Measurements from ENCODE around the gene PRKAG2. TPM values are rescaled to one million over a fixed set of nuclear protein-coding genes. Genes with fewer than 3 reads are reported as not detected.

The PRKAG2 gene
- total and polyA plus RNA-seq, 2 of the 13 experiments (the other 11 are each of a cell fraction or from before 2014, with no cell fraction given), result 0.90 to 1.3 TPM

GRCh38 chr7:151721236-151721635 lies 155.7 kb downstream of the PRKAG2 start (continued):
- TF ChIP-seq ZBTB40 (IDR thresholded peaks at IDR 0.05) (no peak), ZBTB40 (CRISPR knock-in tag; IDR thresholded peaks at IDR 0.05) (no peak)

- intact Hi-C loops (cut with micrococcal nuclease; ENCODE audit: unreplicated experiment), result no loop called here
- Histone ChIP-seq H2AFZ (ENCODE audit: low read length) (no peak overlapping the region), H3K79me2 (ENCODE audit: insufficient read depth, low read length) (no peaks in the 10 kb centered on the region), H3K36me3 (replicated peaks in 1 of 2; ENCODE audit: control insufficient read depth in 1 of 2, insufficient read depth in 2 of 2, low read length in 2 of 2) (no peaks in the 10 kb centered on the region), H3K4me1 (ENCODE audit: insufficient read depth, low read length) (no peaks in the 10 kb centered on the region; the same call in 1 of the 2 replicates), H3K9ac (ENCODE audit: insufficient read depth, low read depth, low read length) (no peak overlapping the region), H4K20me1 (ENCODE audit: insufficient read depth, low read length) (no peaks in the 10 kb centered on the region), H3K9me3 (ENCODE audit: low read length) (no peaks in the 10 kb centered on the region), H3K4me3 (replicated peaks in 1 of 3; ENCODE audit: insufficient read depth in 1 of 3, low read depth in 2 of 3, low read length in 3 of 3) (no peak overlapping the region), H3K27ac (ENCODE audit: extremely low read length, insufficient read depth, low read length) (no peak overlapping the region), H3K4me2 (ENCODE audit: low read depth, low read length) (no peak overlapping the region), H3K27me3 (ENCODE audit: control insufficient read depth in 1 of 2, insufficient read depth in 2 of 2, low read length in 2 of 2) (peaks cover 0 to 39% of the 10 kb centered on the region in 2 experiments; a peak in 3 of 5 replicates)
- no peak for FAIRE-seq
- CTCF ChIA-PET (ENCODE audit: low intra/inter-chr PET ratio, low total read pairs), result no interaction called here
- no peak for ATAC-seq
- in situ Hi-C loops (cut with HindIII; ENCODE audit: extremely low pct_ligation_motif_present, low pct_unique_long_range_greater_than_20kb), result no loop called here
- POLR2A ChIA-PET, result no interaction called here
- WGBS (ENCODE audit: low lambda C conversion rate), result 10% methylated on average over 5 of the region's 5 CpGs
- no TSS peak for BruUV-seq (replicated peaks)
- TF ChIP-seq PHF5A (CRISPR knock-in tag; IDR thresholded peaks at IDR 0.05; ENCODE audit: low read depth, unreplicated experiment) (no peak), ZNF614 (CRISPR knock-in tag; IDR thresholded peaks at IDR 0.05; ENCODE audit: borderline replicate concordance) (no peak)
- no peak for DNase-seq (ENCODE audit: low spot score)
Observed at GRCh38 chr7:151720280-151720679, 156.6 kb downstream of the PRKAG2 start.
